IPS-NIHi7 (cell line): ENCODE measurements around the gene OXER1.

Source experiments
- DNase-seq: peaks from one replicate; pipeline ENCODE4 v3.0.0; 2012; ENCODE audit warnings: mixed read lengths; ENCODE audit errors: extremely low spot score

Gene OXER1

GRCh38 chr2:42794271-42795046 lies 30.5 kb upstream of the OXER1 start:
- peak; percentile 76 for DNase-seq

DNA sequence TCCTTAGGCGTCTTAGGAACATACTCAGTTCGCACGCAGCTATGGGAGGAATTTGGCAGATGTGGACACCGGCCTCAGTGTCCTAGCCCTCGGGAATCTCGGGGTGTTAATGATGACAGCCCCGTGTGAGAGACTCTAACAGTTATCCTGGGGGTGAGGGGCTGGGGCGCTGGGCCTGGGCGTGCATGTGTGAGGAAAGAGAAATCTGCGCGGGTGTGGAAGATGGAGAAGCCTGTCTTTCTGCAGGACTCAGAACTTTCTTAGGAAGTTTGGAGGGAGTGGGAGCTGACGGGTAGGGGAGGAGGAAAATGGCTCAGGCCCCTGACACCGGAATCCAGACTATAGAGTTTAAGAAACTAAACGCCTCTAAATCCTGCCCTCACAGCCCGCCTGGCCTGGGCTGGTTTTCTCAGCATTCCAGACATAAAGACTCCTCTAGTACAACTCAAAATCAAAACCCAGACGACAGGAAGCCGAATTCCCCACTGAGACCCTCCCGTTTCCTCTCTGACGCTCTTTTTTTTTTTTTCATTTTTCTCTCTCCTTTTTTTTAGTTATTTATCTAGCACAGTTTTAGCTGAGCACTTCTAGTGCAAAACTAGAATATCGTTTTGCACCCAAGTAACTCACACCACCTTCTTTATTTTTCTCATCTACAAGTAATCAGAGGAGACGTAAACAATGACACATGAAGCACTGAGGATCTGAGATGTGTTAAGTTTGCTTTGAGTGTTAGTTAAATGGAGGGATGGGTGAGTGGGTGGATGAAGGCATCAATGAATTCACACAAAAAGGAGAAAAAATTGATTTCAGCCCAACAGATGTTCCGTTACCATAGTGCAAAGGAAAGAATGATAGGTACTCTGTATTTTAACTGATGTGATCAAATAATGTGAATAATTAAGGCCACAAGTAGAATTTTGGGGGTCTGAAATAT lies 29.7 kb upstream of the OXER1 start:
- peak; percentile 33 for DNase-seq

DNA sequence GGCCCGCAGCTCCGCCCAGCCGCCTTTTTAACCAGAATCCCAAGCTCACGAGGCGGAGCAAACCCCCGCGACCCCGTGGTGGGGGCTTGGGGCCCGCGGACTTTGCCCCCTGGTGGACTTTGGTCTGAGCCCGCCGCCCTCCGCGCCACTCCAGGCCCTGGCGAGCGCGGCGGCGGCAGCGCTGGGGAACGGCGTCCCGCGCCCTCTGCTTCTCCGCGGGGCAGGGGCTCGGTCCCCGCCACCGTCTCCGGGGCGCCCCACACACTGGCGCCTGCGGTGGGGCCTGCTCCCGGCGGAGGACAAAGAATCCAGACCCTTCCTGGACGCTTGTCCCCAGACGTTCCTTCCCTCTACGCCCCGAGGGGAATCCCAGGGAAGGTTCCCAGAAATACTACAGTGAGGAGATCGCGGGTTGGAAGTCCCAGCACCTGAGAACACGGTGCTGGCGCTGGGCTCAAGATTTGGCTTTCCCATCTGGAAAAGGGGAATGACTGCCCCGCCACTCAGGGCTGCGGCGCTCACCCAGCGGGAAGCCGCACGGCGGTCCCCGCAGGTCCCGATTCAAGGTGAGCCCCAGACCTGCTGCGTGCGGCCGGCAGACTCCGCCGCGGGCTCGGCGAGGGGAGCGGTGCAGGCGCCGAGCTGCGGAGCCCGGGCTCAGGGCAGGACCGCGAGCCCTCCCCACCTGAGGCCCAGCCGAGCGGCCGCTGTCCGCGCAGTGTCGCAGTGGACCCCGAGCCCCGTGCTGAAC lies 28.8 kb upstream of the OXER1 start, which contains the start of gene HAAO:
HAAO (minus strand) TSS at position 1 of the 751 bp plus-strand sequence. CDS start 47 bp downstream, outside the sequence.
- peak; percentile 77 for DNase-seq

DNA sequence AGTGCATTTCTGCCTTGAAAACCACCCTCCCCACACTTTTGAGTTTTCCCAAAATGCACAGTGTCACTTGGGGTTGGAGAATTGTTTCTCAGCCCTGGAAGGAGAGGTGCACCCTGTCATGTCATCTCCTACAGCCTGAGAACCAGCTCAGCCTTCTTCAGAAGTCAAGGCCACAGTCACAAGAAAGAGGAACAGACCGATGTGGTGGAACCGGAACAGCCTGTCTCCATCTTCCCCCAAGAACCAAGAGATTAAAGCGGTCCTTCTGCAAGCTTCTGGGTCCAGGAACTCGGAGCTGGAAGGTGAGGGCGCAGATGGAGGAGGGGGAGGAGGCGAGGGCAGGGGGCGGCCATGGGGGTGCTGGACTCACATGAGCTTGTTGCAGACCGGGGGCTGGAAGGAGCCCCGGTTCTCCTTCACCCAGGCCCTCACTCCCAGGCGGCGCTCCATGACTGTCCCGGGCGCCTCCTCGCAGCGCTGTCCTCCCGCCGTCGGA lies 28.2 kb upstream of the OXER1 start:
- no peak for DNase-seq

GRCh38 chr2:42791606-42792005 lies 27.7 kb upstream of the OXER1 start:
- no peak for DNase-seq

- DNase-seq, result no peak
These were observed 25.8 kb upstream of the OXER1 start for GRCh38 chr2:42789751-42790150.

DNA sequence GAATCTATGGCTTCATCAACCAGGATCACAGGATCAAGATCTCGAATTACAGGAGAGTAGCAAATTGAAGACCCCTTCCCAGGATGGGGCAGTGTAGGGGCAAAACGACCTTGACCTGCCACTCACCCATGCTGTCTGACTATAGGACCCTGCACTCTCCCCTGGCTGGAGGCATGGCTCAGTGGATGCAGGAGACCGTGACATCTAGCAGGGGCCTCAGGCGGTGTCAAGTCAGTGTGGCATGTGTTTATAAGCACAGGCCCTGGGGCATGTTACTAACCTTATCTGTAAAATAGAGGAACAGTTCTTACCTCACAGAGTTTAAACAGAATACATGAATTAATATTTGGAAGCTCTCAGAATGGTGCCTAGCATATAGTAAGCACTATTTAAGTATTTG lies 24.9 kb upstream of the OXER1 start:
- no peak for DNase-seq

- no peak for DNase-seq
These were observed 24.5 kb upstream of the OXER1 start for GRCh38 chr2:42788478-42788793.

DNA sequence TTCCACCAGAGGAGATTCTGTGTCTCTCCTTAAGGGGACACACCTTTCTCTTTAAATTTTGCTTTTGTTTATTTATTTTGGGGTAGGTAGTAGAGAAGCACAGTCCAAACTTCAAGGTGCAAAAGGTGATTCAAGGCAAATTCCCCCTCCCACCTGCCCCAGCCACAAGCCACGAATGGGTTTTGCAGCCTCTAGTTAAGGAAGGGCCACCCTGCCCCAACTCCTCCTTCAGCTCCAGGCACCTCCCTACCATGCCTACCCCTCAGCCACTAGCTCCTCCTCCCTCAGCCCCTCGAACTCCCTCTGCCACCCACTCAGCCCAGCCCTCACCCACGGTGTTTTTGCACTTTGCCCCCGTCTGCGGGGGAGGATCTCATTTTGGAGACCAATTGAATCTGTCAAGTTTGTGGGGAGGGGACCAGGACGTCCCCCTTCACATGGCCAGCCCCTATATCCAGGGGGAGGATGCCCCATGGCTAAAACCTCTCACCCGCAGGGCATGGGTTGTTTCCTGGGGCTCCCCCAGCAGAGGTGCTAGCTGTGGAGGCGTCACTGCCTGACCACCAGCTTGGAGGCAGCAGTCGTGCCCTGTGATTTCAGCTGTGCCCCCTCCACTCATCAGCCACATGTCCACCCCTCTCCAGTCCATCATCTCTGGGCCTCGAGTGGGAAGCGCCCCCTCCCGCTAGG lies 24.0 kb upstream of the OXER1 start:
- DNase-seq, result no peak

- DNase-seq, result no peak
These were observed 23.5 kb upstream of the OXER1 start for GRCh38 chr2:42787424-42787787.

- DNase-seq, result no peak
These were observed 22.8 kb upstream of the OXER1 start for GRCh38 chr2:42786561-42787345.

- no peak for DNase-seq
These were observed 20.4 kb upstream of the OXER1 start for GRCh38 chr2:42784204-42784880.

DNA sequence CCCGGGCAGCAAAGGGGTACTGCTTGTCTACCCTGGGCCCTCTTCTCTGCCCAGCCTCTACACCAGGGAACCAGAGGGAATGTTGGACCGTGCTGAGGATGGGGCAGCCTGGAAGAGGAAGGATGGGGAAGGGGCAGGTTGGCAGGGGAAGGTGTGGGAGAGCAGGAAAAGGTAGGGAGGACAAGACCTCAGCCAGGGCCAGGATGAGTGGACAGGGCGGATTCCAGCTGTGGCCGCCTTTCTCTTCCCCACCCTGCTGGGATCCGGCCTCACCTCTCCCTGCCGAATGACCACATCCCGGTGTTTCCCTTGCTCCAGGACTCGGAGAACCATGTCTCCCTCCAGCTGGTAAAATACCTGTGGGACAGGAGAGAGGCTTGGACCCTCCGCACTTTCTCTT lies 19.6 kb upstream of the OXER1 start:
- no peak for DNase-seq

GRCh38 chr2:42781181-42781580 lies 17.2 kb upstream of the OXER1 start:
- no peak for DNase-seq

GRCh38 chr2:42777883-42778805 lies 14.2 kb upstream of the OXER1 start:
- no peak for DNase-seq

DNA sequence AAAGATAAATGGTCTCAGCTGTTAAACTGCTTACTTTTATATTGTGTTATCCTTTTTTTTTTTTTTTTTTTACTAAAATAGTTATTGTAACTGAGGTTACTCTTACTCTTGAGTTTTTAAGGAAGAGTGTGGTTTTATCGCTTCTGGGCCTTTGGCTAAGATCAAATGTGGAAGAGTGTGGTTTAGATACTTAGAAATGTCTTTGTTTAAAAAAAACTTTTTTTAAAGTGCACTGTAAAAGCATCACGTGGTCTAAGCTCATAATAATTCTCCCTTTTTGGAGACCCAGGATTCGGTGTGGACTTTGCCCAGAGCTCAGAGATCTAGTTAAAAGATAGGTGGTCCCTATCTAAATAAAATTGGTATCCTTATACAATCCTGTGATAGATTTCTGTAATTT lies 11.9 kb upstream of the OXER1 start:
- no peak for DNase-seq

DNA sequence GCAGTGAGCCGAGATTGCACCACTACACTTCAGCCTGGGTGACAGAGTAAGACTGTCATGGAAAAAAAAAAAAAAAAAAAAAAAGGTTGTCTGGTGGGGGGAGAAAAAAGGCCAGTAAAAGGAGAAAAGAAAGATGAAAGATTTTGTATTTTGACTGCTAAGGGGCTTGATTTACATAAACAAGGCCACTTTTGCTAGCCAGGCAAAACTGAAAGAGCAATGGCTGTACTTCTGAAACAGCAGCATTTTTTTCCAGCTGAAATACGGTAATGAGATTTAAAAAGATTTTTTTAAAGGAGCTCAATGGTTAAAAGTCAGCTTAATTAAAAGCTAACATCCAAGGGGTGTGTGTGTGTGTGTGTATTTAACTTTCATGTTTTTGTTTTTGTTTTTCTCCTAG lies 11.3 kb upstream of the OXER1 start:
- DNase-seq, result no peak

- no peak for DNase-seq
These were observed 7.7 kb upstream of the OXER1 start for GRCh38 chr2:42771546-42772153.
